GM15510 (cell line): ENCODE data around the gene RALBP1.

ENCODE experiments used
- POLR2A ChIP-seq: IDR thresholded peaks from 3 replicates; pipeline ENCODE4 v1.6.1; 2011; ENCODE audit warnings: borderline replicate concordance; ENCODE audit not compliant: insufficient read length; ENCODE audit errors: extremely low read depth

The RALBP1 gene

DNA sequence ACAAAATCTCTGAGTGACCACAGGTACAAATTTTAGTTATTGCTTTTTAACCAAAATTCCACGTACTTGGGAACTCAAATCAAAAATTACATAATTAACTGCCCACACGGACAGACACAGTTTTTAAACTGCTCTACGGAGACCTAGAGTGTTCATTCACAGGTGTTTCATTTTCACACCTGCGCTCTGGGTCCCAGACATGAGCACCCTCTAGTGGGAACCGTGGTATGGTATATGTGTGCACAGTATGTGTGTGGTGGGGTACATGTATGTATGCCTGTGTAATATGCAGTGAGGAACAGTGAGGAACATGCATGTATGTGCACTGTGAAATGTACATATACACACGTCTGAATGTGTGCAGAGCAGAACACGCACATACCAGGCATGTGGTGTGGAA, 74.1 kb downstream of the RALBP1 start:
- no peak for TF ChIP-seq POLR2A

DNA sequence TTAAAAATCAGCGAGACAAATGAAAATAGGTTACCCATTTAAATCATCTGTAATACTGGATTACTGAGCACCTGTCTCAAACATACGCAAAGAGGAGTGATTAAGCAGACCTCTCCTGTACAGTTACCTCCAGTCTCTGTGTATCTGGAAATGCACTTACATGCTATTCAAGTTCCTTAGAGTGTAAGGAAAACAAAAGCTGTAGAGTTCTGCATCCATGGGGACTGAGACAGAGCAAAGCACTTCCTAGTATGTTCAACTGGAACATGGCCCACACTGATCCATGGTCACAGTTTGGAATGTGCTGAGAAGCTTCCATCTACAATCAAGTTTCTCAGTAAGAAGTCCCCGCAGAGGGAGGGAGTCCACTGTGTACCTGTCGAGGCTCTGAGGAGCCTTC, 75.1 kb downstream of the RALBP1 start:
- TF ChIP-seq POLR2A = no peak

DNA sequence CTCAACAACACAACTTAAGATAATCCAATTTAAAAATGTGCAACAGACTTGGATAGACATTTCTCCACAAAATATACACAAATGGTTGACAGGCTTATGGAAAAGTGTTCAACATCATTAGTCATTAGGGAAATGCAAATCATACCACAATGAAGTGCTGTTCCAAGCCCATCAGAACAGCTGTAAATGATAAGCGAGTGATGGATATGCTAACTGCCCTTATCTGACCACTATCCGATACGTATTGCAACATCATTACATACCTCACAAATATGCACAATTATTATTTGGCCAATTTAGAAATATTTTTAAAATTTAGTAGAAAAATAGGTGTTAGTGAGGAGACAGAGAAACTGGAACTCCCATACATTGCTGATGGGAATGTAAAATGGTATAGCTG, 76.9 kb downstream of the RALBP1 start:
- TF ChIP-seq POLR2A = no peak

- TF ChIP-seq POLR2A = no peak
Observed at GRCh38 chr18:9552616-9553015, 77.3 kb downstream of the RALBP1 start.

DNA sequence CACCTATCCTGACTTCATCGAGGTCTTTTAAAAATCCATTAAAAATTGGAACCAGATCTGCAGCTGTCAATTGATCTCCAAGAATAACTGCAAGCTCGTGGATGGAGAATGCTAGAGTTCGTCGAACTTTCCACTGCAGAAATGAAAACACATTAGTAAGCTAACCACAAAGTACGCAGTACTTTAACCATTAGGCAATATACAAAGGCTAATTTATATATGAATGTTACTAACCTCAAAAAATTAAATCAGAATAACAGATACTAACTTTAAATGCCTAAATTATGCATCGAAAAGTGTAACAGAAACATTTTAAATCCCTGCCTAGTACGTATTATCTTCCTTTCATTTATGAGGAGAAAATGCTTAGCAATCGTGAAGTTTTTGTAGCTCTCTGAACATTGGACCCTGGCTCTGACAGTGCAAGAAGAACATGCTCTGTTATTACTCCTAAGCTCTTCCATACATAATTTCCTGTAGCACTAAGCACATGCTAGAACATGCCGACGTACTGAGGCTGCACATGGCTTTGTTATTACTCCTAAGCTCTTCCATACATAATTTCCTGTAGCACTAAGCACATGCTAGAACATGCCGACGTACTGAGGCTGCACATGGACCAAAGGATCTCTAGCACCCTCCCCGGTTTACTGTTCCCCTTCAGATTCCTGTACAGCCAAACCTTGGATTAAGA, 82.1 kb downstream of the RALBP1 start:
- no peak for TF ChIP-seq POLR2A

GRCh38 chr18:9558387-9559064, 83.2 kb downstream of the RALBP1 start:
- TF ChIP-seq POLR2A = no peak

GRCh38 chr18:9559253-9559652, 83.9 kb downstream of the RALBP1 start:
- no peak for TF ChIP-seq POLR2A

- no peak for TF ChIP-seq POLR2A
Observed at GRCh38 chr18:9561759-9562158, 86.4 kb downstream of the RALBP1 start.

DNA sequence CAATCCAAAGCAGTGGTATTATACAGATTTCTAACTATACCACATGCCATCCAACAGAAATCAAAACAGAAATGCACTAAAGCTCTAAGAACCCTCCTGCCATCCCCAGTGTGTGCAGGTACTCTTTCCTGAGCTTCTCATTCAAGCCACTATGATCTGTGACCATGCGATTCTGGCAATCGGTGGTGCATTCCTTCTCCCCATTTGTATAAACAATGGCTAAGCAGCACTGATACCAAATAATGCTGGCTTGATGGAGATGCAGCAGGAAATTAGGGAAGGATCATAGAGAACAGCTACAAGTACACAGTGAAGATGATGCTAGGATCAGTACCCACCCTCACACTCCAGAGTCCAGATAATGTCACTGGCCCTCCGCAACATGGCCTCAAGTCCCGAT, 87.3 kb downstream of the RALBP1 start:
- no peak for TF ChIP-seq POLR2A

DNA sequence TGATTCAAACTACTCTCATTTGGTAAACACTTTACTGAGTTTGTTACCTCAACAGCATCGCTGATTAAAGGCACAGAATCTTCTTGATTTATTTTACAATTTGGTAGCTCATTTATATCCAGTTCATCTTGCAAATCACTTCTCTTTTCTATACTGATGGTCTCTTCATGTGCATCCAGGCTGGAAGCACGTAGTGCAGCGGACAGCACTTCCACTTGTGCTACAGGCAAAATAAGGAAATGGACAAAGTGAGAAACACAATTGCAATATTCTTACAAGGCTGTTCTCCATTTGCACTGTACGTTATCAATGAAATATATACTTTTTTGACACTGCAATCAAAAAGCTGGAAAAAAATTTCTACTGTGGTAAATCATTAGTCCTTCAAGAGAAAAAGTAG, 88.0 kb downstream of the RALBP1 start:
- TF ChIP-seq POLR2A = no peak

- no peak for TF ChIP-seq POLR2A
Observed at GRCh38 chr18:9565407-9565806, 90.1 kb downstream of the RALBP1 start.

GRCh38 chr18:9568186-9568585, 92.9 kb downstream of the RALBP1 start:
- no peak for TF ChIP-seq POLR2A

- no peak for TF ChIP-seq POLR2A
Observed at GRCh38 chr18:9569178-9569577, 93.9 kb downstream of the RALBP1 start.

DNA sequence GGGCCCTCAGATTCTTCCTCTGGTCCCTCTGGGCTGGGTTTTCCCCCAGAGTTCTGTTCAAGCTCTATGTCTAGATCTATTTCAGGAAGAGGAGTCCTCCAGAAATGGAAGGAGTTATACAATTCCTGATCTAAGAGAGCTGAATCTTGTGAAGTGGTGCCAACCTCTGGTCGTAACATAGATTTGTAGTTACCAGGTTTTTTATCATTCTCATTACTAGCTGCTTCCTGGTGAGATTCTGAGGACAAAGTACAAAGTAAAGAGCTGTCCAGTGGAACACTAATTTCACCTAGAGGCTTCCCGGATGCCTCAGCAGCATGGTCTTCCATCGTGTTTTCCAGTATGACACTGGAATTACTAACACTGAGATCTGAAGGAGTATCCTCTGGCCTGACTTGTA, 94.9 kb downstream of the RALBP1 start:
- TF ChIP-seq POLR2A = no peak

- no peak for TF ChIP-seq POLR2A
Observed at GRCh38 chr18:9571546-9571945, 96.2 kb downstream of the RALBP1 start.

DNA sequence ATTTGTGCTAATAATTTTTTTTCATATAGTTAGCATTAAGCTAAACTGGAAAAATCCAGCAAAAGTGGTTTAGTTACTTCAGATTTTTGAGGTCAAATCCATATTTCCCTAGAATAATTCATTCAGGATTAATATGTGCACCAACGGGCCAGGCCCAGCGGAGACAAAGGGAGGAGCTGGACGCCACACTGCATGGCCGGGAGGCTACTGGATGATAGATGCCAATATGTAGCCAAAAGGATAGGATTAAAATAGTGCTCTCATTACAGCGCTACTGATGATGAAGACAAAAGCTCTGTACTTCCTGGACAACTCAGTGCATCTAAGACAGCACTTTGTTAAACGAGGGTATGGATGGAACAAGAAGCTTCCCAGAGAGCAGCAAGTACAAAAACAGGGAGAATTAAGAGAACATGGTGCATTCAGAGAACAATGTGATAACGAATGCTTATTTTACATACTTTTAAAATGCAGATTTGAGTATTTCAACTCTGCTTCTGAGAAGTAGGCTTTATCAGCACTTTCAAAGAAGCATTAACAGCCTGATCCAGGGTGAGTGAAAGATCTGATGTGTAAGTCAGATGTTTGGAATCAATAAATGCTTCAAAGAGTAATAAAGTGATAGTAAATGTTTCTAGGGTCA, 99.3 kb downstream of the RALBP1 start:
- no peak for TF ChIP-seq POLR2A
